DOHH2 (cell line): ENCODE data around the gene ALB.

ENCODE experiments used
- EZH2phosphoT487 ChIP-seq: fragments of 200-600 bp; sonication (generic); IDR thresholded peaks from 2 replicates; pipeline ENCODE4 v1.6.1; 2017; ENCODE audit warnings: borderline replicate concordance, mild to moderate bottlenecking, antibody characterized with exemption, low read length, moderate library complexity, mixed read lengths
- TF ChIP-seq, protein P1 (sequence below): fragments of 200-600 bp; sonication (generic); IDR thresholded peaks from one replicate; pipeline ENCODE4 v1.5.1; 2014; ENCODE audit warnings: antibody characterized with exemption, mild to moderate bottlenecking, low read depth, low read length; ENCODE audit not compliant: poor library complexity, severe bottlenecking

DNA sequence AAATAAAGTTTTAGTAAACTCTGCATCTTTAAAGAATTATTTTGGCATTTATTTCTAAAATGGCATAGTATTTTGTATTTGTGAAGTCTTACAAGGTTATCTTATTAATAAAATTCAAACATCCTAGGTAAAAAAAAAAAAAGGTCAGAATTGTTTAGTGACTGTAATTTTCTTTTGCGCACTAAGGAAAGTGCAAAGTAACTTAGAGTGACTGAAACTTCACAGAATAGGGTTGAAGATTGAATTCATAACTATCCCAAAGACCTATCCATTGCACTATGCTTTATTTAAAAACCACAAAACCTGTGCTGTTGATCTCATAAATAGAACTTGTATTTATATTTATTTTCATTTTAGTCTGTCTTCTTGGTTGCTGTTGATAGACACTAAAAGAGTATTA lies 370 bp downstream of the ALB start:
- TF ChIP-seq, protein P1, sequence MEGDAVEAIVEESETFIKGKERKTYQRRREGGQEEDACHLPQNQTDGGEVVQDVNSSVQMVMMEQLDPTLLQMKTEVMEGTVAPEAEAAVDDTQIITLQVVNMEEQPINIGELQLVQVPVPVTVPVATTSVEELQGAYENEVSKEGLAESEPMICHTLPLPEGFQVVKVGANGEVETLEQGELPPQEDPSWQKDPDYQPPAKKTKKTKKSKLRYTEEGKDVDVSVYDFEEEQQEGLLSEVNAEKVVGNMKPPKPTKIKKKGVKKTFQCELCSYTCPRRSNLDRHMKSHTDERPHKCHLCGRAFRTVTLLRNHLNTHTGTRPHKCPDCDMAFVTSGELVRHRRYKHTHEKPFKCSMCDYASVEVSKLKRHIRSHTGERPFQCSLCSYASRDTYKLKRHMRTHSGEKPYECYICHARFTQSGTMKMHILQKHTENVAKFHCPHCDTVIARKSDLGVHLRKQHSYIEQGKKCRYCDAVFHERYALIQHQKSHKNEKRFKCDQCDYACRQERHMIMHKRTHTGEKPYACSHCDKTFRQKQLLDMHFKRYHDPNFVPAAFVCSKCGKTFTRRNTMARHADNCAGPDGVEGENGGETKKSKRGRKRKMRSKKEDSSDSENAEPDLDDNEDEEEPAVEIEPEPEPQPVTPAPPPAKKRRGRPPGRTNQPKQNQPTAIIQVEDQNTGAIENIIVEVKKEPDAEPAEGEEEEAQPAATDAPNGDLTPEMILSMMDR, result no peak
- TF ChIP-seq EZH2phosphoT487, result no peak
